ENCODE results near the gene ATP6V0D1.
"Not testable (repeated sequence)": the region's sequence is repeated elsewhere in the genome, so short reads cannot be mapped to it uniquely, and the experiment has no call there.

Gene ATP6V0D1

DNA sequence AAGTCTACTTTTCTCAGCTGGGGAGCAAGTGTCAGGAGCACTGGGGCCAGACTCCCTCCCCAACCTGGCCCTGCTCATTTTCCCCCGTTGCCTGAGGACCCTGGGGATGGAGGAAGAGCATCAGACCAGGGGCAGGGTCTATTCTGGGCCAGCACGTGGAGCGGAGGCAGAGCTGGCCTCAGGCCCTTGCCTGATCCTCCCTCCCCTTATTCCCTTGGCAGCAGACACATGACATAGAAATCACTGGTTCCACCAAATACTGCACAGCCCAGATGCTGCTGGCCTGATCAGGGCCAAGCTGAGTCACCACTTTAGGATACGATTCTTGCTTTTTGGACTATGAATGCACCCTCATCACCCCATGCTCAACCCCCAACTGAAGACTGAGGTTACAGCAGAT lies 18.1 kb upstream of the ATP6V0D1 start:
- no peak for DNase-seq (ENCODE audit: extremely low read depth, low read depth)
- TF ChIP-seq, protein P1, sequence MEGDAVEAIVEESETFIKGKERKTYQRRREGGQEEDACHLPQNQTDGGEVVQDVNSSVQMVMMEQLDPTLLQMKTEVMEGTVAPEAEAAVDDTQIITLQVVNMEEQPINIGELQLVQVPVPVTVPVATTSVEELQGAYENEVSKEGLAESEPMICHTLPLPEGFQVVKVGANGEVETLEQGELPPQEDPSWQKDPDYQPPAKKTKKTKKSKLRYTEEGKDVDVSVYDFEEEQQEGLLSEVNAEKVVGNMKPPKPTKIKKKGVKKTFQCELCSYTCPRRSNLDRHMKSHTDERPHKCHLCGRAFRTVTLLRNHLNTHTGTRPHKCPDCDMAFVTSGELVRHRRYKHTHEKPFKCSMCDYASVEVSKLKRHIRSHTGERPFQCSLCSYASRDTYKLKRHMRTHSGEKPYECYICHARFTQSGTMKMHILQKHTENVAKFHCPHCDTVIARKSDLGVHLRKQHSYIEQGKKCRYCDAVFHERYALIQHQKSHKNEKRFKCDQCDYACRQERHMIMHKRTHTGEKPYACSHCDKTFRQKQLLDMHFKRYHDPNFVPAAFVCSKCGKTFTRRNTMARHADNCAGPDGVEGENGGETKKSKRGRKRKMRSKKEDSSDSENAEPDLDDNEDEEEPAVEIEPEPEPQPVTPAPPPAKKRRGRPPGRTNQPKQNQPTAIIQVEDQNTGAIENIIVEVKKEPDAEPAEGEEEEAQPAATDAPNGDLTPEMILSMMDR (IDR thresholded peaks at IDR 0.05; ENCODE audit: low read depth, low read length, missing control alignments) = no peak
- H3K4me3 ChIP-seq (replicated peaks; ENCODE audit: low read depth, low read length) = no peak overlapping the region

DNA sequence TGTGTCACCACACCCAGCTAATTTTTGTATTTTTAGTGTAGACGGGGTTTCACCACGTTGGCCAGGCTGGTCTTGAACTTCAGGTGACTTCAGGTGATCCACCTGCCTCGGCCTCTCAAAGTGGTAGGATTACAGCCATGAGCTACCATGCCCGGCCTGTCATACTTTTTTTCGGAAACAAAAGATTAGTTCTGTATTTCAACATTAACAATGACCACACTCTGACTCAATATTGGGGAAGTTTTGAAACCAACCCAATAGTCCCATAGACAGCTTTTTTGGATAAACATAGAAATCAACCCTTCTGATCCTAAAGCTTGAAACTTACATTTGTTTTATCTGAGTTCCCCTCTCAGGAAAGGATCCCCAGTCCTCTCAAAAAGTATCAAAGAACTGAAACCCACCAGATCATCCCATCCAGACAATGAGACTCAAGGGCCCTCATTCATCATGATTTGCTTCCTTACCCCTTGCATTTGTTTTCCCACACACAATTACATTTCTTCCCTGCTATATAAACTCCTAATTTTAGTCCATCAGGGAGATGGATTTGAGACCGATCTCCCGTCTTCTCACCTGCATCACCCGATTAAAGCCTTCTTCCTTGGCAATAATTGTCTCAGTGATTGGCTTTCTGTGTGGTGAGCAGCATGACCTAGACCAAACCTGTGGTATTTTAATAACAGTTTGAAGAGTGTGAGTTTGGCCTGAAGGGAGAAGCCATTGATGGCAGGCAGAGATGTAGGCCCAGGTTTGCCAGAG lies 9.6 kb upstream of the ATP6V0D1 start:
- no peak for DNase-seq (ENCODE audit: extremely low read depth, low read depth)
- TF ChIP-seq, protein P1 (IDR thresholded peaks at IDR 0.05; ENCODE audit: low read depth, low read length, missing control alignments) = no peak
- H3K4me3 ChIP-seq (replicated peaks; ENCODE audit: low read depth, low read length) = no peak overlapping the region

DNA sequence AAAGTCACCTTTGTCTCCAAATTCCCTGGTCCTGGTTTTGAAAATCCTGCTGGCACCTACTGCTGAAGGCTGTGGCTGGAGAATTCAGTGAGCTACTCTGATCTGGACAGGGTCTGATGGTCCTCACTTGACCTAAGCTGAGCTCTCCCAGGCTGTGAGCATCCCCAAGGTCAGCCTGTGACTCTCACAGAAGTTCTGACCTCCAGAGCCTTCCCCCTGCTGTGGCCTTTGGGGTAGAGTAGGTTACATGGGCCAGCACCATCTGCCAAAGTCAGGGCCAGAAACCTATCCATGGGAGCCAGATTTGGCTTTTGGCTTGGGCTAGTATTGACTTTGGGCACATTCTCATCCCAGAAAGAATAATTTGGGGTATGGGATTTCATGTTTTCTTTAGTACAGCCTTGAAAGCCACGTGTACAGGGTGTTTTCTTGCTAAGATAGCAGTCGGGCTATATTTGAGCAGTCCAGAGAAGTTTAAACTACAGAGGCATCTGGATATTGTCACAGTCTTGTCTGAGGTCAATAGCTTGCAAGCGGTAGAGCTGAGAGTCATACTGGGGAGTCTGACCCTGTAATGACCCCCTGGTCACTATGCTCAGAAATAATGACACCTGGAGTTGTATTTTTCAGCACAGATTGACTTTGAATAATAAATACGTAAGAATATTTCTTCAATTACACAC lies 8.6 kb upstream of the ATP6V0D1 start:
- TF ChIP-seq, protein P1 (IDR thresholded peaks at IDR 0.05; ENCODE audit: low read depth, low read length, missing control alignments) = no peak
- H3K4me3 ChIP-seq (replicated peaks; ENCODE audit: low read depth, low read length) = no peak overlapping the region
- no peak for DNase-seq (ENCODE audit: extremely low read depth, low read depth)

DNA sequence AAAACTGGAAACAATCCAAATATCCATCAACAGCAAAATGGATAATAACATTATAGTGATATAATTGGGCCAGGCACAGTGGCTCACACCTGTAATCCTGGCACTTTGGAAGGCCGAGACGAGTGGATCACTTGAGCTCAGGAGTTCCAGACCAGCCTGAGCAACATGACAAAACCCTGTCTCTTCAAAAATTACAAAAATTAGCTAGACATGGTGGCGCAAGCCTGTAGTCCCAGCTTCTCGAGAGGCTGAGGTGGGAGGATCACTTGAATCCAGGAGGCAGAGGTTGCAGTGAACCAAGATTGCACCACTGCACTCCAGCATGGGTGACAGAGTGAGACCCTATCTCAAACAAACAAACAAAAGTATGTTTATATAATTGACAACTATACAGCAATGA lies 6.6 kb upstream of the ATP6V0D1 start:
- not testable (repeated sequence) for DNase-seq (ENCODE audit: extremely low read depth, low read depth); H3K4me3 ChIP-seq (replicated peaks; ENCODE audit: low read depth, low read length)

DNA sequence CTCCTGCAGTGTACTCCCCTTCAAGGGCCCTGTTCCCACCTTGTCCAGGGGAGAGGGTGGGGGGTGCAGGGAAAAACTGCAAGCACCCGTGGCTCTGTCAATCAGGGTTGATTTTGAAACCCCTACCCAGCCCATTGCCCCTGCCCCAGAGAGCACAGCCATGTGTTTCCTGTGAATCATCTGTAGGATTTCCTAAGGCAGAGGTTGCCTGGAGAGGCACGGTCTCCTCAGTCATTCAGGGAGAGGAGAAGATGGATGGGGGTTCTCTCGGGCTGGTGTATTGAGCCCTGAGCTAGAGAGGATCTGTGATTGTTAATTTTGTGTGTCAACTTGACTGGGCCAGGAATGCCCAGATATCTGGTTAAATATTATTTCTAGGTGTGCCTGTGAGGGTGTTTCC lies 5.8 kb upstream of the ATP6V0D1 start:
- TF ChIP-seq, protein P1 (IDR thresholded peaks at IDR 0.05; ENCODE audit: low read depth, low read length, missing control alignments) = no peak
- no peak for DNase-seq (ENCODE audit: extremely low read depth, low read depth)
- no peak overlapping the region for H3K4me3 ChIP-seq (replicated peaks; ENCODE audit: low read depth, low read length)

DNA sequence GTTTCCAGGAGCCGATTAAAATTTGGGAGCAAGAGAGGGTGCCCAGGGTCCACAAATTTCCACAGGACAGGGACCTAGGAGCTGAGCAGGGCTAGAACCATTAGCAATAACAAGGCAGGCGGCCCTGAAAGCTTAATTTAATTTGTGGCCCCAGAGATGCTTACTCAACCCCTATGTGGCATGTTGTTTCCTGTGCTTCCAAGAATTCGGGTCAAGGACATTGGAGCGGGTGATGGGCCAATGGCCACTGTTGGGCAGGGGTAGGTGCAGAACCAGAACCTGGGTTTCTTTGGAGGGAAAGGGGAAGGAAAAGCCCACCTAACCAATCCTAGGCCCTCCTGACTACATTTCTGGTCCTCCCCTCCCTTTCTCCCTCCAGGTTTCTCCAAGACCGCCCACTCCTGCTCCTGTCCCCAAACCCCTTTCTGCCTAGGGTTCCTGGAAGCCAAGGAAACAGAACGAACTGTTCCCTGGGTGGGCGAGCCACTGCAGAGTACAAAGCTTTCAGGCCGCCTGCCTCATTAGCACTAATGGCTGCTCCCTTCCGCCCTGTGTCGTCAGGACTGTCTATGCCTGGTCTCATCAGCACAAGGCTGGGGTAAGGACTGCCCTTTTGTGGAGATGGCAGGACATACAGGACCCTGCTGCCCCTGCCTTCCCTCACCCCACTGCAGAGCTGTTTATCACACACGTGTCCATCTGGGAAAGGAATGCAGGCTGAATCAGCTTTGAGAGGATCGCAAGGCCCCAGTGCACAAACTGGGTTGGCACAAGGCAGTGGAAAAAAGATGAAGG lies 3.0 kb upstream of the ATP6V0D1 start:
- no peak for DNase-seq (ENCODE audit: extremely low read depth, low read depth)

More for the DNA sequence above, 3.0 kb upstream of the ATP6V0D1 start:
- no peak overlapping the region for H3K4me3 ChIP-seq (replicated peaks; ENCODE audit: low read depth, low read length)
- TF ChIP-seq, protein P1 (IDR thresholded peaks at IDR 0.05; ENCODE audit: low read depth, low read length, missing control alignments) = no peak
